ENCODE results near the gene INPP5A.
"Not testable (repeated sequence)": the region's sequence is repeated elsewhere in the genome, so short reads cannot be mapped to it uniquely, and the experiment has no call there.

The INPP5A gene

DNA sequence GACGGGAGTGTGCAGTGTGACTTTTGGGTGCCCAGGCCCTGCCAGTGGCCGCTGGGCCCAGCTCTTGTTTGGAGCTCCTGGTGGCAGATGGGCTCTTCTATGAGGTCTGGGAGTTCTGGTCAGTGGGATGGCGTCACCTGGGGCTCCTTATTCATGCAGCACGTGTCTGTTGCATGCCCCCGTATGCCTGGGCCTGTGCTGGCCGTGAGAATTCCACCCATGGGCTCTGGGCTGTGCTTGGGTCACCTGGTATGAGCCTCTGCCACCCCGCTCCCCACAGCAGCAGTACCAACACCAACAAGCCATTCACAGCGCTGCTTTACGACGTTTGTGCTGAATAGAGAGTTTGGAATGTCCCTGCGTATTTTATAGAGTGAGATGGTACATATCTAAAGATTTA, 27.1 kb downstream of the INPP5A start:
- no peak for DNase-seq

DNA sequence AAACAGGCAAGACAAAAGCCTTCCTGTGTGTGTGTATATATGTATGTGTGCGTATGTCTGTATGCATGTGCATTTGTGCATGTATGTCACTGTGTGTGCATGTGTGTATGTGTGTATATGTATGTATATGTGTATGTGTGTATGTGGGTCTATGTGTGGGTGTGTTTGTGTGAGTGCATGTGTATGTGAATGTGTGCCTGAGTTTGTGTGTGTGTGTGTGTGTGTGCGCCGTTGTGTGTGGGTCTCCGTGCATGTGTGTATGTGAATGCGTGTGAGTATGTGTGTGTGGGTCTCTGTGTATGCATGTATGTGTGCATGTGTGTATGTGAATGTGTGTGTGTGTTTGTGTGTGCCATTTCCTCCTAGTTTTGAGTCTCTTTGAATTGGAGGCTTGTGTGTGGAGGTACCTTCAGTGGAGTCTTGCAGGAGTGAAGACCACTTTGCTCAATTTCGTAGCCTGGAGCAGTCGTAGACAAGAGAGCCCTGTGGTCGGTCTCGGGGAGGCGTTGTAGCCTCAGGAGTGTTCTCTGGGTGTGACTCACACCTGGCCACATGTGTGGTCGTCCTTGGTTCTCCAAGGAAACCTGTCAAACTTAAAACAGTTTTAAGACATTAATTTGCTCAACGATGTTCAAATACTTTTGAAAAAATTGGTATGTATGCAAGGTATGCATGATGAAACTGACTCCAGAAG, 28.1 kb downstream of the INPP5A start:
- DNase-seq, result no peak

DNA sequence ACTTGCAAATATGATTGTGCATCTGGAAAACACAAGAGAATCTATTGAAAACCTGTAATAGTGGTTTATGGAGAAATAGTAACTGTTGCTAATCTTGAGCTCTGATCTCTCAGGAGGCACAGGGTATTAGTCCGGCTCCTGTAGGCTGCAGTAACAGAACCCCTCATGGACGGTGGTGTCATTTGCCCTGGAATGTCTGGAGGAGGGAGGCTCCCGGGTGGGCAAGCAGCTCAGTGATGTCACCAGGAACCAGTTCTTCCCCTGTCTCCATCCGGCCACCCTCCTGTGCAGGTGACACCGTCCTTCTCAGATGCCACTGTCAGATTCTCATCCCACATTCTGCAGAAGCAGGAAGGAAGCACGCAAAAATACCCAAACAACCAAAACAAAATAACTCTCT, 29.3 kb downstream of the INPP5A start:
- DNase-seq, result no peak

DNA sequence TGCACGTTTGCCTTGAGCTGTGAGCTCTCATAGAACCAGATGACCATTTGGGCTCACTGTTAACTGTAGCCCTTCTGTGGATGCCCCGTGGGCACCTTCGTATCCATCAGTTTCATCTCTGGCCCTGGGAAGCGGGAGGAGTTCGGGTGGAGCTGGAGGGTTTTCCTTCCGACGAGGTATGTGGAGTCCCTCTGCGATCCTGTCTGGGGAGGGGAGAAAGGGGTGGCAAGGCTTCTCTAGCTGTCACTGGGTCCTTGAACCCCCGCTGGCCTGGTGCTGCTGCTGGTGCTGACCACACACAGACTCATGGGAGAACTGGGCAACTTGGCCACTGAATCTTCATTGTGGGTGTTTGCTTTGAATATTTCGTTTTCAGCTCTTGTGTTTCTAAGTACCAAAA, 32.7 kb downstream of the INPP5A start:
- DNase-seq, result no peak

DNA sequence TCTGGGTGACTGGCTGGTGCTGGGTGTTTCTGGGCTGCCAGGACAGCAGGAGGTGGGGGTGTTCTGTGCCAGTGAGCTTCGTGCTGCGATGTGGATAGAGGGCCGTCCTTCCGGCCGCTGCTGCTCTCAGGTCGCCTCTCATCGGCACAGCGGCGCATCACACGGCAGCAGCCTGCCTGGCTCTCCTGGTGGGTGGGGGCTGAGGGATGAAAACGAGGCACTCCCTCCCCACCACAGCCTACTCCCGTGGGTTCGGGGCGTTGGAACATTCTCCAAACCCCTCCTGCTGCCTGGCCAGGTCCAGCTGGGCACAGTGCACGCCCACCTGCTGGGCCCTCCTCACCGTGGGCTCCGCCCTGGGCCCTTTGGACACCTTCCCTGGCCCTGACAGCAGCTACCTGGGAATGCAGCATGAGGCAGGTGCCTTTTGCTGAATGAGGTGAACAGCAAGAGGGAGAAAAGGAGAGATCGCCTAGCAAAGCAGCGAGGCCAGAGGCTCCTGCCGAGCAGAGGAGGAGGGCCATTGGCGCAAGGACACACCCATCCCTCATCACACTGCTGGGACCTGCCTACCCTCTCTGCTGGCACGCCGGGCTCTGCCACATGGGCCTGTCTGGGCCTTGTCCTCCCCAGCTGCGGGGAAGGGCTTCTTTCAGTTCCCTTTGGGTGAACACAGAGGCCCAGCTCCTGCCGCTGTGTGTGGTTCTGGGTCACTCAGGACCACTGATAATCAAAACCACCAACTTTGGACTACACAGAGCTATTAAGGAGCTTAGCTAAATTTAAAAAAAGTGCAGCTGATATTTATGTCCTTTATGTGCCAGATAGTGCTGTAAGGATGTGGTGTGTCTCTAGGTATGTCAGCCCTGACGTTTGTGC, 33.4 kb downstream of the INPP5A start:
- DNase-seq, result no peak

DNA sequence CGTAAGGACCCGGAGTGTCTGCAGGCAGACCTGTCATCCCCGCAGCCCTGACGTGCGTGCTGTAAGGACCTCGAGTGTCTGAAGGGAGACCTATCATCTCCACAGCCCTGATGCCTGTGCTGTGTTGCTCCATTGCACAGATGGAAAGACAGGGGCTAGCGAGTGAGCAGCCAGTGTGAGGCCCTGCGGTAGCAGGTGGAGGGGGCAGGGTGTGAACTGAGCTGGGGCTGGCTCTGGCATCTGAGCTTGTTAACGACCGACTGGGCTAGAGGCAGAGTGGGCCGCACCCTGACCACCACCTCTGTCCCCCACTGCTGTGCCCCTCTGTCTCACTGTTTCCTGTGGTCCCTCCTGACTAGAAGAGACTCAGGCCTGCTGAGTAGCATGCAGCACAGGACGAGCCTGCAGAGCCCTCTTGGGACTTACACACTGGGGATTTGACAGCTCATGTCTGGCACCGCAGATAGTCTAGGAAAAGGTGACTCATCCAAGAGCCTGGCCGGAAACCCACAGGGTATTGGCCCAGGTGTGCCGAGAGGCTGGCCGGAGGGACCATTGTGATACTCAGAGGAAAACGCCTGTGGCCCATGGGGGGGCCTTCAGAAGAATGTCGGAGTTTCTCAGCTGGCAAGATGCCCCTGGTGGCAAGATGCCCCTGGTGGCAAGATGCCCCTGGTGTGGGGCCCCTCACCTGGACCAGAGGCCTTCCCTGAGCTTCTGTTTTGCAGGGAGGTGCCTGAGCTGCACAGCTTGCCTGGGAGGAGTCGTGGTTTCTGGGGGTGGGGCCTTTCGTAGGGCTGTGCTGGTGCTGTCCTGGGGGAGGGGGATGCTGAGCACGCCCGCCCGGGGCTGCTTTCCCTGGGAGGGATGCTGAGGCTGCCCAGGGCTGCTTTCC, 34.3 kb downstream of the INPP5A start:
- peak; percentile 78 for DNase-seq

DNA sequence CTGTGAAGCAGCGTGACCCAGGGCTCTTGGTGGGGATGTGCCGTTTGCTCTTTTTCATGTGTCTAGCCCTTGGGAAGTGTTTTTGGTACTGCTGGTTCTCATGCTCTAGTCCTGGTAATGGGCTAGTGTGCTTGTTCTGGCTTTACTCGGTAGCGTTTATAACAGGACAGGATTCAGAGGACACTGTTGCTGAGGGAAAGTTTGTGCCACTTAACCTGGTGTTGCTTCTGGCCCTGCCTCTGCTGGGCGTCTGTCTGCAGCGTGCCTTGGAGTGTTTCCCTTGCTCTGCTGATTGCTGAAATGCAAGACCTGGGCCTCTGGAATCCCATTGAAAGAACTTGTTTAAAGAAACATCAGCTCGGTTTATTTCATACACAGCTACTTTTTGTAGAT, 35.0 kb downstream of the INPP5A start:
- DNase-seq, result no peak

DNA sequence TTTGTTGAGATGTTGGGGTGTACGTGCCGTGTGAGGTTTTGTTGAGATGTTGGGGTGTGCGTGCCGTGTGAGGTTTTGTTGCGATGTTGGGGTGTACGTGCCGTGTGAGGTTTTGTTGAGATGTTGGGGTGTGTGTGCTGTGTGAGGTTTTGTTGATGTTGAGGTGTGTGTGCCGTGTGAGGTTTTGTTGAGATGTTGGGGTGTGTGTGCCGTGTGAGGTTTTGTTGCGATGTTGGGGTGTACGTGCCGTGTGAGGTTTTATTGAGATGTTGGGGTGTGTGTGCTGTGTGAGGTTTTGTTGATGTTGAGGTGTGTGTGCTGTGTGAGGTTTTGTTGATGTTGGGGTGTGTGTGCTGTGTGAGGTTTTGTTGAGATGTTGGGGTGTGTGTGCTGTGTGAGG, 35.4 kb downstream of the INPP5A start:
- DNase-seq, result not testable (repeated sequence)

DNA sequence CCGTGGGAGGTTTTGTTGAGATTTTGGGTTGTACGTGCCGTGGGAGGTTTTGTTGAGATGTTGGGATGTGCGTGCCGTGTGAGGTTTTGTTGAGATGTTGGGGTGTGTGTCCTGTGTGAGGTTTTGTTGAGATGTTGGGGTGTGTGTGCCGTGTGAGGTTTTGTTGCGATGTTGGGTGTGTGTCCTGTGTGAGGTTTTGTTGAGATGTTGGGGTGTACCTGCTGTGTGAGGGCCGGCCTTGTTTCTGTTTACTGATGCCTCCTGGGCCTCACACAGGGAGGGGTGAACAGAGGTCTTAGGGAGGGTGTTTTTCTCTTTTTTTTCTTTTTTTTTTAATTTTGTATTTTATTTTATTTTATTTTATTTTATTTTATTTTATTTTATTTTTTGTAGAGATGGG, 36.7 kb downstream of the INPP5A start:
- DNase-seq, result no peak

DNA sequence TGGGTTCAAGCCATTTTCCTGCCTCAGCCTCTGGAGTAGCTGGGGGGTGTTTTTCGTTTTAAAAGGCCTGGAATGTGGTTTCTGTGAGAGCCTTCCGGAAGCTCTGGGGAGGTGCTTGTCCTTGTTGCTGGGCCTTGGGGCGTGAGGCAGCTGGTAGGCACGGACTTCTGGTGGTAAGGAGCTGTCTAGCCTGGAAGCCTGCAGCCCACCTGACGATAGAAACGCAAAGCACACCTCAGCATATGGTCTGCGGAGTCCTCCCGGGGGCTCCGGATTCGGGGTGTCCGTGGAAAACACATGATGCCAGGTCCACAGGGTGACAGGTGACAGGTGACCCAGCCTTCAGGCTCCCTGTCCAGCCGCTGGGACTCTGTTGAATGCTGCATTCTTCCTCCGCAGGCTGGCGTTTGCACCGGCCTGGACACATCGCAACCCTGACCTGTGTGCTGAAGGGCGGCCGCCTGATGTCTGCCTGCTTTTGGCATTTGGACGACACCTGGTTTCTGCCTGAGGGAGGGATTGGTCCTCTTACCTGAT, 37.3 kb downstream of the INPP5A start:
- DNase-seq, result no peak

DNA sequence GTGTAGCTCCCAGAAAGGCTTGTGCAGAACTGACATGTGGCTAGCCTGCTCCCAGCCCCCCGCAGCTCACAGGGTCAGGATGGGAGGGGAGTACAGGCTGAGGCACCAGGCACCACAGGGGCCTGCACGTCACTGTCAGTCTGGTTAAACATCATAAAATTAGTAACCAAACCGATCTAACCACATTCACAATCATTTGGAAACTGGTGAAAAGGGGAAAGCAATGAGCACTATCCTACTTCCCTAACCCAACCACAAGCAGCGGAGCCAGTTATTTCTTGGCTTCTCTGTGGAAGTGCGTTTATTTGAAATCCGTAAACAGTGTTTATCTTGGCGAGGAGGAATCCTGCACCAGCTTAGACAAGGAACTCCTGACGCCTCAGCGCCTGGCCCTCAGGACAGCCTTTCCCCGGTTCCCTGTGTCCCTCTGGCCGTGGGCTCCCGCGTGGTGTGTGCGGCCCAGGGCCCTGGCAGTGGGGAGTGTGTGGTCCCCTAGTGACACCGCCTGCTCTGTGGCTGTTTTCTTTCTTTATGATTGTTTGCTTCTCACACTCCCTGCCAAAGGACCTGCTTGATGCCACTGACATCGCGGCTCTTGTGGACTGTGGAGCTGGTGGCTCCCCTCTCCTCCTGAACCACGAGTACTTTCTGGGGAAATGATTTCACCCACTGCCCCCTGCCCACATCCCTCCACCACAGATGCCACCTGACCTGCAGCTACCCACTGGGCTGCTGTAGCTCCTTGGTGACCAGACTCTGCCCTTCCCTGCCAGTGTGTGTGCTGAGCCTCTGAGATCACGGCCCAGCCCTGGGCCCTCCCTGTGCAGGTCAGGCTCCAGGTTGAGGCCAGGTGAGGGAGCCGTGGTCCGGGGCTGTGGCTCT, 38.0 kb downstream of the INPP5A start:
- no peak for DNase-seq

DNA sequence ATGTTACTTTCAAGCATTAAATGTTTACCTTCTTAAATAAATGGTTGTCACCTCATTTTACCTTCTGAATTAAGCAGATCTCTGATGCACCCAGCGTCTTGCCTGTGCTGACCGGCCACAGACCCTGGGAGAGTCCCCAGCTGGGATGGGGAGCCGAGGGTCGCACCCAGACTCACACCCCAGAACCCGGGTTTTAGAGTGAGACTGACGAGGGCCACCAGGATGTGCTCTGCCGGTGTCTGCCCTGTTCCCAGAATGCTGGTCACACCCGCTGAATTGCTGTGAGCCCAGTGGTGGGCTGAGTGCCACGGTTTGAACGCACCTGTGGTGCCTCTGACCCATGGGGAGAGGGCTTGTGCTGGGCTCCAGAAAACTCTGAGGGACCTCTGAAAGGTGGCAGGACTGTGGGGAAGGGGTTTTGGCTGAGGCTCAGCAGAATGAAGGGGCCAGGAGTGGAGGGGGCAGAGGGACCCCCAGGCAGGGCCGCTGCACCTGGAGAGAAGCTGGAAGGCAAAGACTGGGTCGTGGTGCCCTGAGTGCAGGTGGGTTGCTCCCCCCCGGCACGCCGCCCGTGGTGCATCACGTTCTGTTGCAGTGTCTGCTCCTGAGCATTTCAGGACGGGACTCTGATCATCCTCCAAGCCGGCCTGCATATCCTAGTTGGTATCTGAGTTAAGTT, 39.2 kb downstream of the INPP5A start:
- DNase-seq, result no peak

DNA sequence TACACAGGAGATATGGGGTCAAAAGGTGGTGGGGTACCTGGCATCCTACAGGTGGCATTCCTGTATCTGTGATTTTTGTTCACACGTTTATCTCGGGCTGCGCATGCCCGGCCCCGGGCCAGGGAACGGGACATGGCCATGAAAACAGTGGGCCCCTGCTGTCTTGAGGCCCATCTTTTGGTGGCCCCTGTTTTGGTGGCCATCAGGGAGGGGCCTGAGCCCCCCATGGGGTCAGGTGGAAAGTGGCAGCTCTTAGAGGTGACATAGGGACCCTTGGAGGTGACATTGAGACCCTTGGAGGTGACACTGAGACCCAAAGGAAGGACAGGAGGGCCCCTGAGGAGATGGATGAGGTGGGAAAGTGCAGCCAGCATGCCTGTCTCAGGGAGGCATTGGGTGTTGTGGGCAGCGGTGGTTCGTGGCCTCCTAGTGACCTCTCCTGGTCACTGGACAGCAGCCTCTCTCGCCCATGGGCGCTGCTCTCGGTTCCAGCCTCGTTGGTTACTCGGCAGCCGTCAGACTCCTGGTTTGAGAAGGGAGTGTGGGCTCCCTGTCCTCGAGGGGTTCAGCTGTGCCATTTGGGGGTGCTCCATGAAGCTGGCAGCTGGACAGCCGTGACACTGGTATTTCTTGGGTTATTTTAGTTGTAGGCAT, 39.9 kb downstream of the INPP5A start:
- no peak for DNase-seq

DNA sequence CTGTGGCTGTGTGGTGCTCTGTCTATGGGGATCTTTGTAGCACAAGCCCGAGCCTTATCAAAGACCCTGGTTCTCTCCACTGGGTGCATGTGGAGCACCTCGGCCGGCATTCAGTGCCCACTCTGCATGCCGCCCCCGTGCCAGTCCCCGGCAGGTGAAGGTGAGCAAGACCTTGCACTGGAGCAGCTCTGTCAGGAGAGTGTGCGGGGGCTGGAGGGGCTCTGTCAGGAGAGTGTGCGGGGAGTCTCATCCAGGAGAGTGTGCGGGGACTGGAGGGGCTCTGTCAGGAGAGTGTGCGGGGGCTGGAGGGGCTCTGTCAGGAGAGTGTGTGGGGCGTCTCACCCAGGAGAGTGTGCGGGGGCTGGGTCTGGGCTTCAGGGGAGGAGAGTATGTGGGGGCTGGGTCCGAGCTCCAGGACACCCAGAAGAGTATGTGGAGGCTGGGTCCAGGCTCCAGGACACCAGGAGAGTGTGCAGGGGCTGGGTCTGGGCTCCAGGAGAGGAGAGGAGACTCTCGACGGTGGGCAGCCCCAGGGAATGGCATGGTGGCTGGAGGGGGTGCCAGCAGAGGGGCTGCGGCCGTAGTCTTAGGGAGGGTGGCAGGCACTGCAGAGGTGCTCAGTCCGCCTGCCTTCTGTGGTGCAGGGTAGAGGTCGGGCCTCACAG, 40.8 kb downstream of the INPP5A start:
- no peak for DNase-seq

DNA sequence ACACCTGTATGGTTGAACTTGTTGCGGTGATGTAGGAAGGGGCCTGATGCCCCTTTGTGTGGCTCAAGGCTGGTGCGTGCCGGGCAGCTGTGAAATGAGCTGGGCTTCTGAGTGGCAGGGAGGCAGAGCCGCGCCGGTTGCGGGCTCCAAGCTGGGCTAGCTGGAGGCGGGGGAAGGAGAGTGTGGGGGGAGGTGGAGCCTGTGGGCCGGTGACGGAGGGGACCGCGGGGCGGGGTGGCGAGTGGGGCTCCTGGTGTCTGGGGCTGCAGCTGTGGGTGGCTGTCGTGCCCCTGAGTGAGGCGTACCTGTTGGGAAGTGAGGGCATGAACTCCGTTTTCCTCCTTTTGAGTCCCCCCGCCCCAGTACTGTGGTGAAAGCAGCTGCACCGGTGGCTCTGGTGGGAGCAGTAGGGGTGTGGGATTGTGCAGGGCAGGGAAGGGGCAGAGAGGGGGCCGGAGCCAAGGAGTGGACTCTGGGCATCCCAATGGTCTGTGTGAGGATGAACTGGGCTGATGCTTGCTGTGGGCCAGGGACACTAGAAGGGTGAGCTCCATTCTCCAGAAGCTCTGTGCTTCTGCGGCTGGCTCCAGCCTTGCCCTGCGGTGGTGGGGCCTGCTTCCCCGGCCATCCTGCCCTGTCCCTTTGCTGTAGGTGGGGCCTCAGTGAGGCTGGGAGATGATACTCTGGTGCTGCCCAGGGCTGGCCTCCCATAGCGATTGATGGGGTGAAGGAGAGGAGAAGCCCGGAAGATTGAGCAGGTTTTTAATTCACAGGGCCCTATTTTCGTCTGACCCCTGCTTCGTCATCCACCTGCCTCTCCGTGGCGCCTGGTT, 41.7 kb downstream of the INPP5A start:
- no peak for DNase-seq

DNA sequence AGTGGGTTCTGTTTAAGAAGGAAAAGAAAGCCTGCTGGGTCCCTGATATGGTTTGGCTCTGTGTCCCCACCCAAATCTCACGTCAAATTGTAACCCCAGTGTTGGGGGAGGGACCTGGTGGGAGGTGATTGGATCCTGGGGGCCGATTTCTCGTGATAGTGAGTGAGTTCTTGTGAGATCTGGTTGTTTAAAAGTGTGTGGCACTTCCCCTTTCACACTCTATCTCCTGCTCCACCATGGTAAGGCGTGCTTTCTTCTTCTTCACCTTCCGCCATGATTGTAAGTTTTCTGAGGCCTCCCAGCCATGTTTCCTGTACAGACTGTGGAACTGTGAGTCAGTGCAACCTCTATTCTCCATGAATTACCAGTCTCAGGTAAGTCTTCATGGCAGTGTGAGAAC, 42.6 kb downstream of the INPP5A start:
- no peak for DNase-seq

DNA sequence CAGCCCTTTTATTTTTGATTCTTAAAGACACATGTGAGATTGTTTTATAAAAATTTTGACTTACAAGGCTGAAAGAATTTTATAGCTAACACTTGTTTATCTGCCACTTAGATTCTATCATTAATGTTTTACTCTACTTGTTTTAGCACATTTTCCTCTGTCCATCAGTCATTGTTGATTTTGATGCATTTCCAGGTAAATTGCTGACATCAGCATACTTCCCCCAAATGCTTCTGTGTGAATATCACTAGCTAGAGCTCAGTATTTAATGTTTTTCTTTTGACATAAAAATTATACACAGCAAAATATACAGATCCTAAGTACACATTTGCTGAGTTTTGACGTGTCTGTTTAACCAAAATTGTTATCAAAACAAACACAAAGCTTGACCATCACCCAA, 43.0 kb downstream of the INPP5A start:
- no peak for DNase-seq

DNA sequence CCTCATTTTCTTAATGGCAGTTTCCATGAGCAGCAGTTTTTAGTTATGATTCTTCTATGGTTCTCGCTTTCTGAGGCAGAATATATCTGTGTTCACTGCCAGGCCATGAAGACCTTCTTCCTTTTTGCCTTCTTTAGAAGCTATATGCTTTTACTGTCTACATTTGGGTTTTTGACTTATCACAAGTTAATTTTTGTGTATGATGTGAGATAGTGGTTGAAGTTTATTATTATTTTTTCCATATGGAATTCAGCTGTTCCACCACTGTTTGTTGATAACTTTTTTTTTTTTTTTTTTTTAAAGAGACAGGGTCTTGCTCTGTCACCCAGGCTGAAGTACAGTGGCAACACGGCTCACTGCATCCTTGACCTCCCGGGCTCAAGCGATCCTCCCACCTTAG, 44.5 kb downstream of the INPP5A start:
- no peak for DNase-seq

DNA sequence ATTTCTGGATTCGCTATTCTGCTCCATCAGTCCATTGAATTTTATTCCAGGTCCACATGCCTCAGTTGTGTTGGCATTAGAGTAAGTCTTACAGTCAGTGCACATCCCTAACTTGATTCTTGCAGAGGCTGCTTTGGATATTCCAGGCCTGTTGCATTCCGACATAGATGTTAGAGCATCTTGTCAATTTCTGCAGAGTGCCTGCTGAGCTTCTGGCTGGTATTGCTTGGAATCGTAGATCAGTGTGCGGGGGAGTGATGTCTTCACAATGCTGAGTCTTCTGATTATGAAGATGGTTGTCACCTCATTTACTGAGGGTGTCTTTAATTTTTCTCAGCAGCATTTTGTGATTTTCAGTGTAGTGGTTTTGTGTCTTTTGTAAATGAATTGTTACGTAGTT, 45.2 kb downstream of the INPP5A start:
- no peak for DNase-seq
